Adipocyte (in vitro differentiated cells): ENCODE results near the gene IL12B.
"Not testable (repeated sequence)": the region's sequence is repeated elsewhere in the genome, so short reads cannot be mapped to it uniquely, and the experiment has no call there.

Experiments
- DNase-seq: peaks from one replicate; pipeline ENCODE4 v3.0.0-alpha.2; 2015; ENCODE audit warnings: low read depth
- H3K27me3 ChIP-seq: replicated peaks from 2 replicates; pipeline ENCODE4 v1.7.0; 2013; ENCODE audit warnings: mild to moderate bottlenecking, low read length, moderate library complexity; ENCODE audit not compliant: control insufficient read depth, insufficient read depth
- H3K36me3 ChIP-seq: 2 replicates; pipeline ENCODE4 v1.7.0; 2013; ENCODE audit warnings: low read length, mild to moderate bottlenecking, moderate library complexity; ENCODE audit not compliant: control insufficient read depth, insufficient read depth, severe bottlenecking
- H3K4me1 ChIP-seq: 2 replicates; pipeline ENCODE4 v1.7.0; 2013; ENCODE audit warnings: mild to moderate bottlenecking, low read length, moderate library complexity; ENCODE audit not compliant: control insufficient read depth, insufficient read depth
- H3K4me3 ChIP-seq: 2 replicates; pipeline ENCODE4 v1.7.0; 2013; ENCODE audit warnings: mild to moderate bottlenecking, low read length, moderate library complexity
- H3K9ac ChIP-seq: 2 replicates; pipeline ENCODE4 v1.7.0; 2013; ENCODE audit warnings: mild to moderate bottlenecking, low read length, moderate library complexity
- H3K9me3 ChIP-seq: 2 replicates; pipeline ENCODE4 v1.7.0; 2013; ENCODE audit warnings: mild to moderate bottlenecking, low read length, moderate library complexity; ENCODE audit not compliant: control insufficient read depth

The IL12B gene

GRCh38 chr5:159273923-159274322 is 56.4 kb downstream of the IL12B start:
- no peak overlapping the region for H3K4me3 ChIP-seq
- peaks cover 3% of the 10 kb centered on the region for H3K4me1 ChIP-seq
- DNase-seq = no peak
- H3K36me3 ChIP-seq = peaks cover 91% of the 10 kb centered on the region
- H3K27me3 ChIP-seq = no peaks in the 10 kb centered on the region
- H3K9me3 ChIP-seq = no peaks in the 10 kb centered on the region
- H3K9ac ChIP-seq = no peak overlapping the region

- peaks cover 4% of the 10 kb centered on the region for H3K4me1 ChIP-seq
- H3K9me3 ChIP-seq = no peaks in the 10 kb centered on the region
- no peak overlapping the region for H3K9ac ChIP-seq
- no peak overlapping the region for H3K4me3 ChIP-seq
- H3K36me3 ChIP-seq = peaks cover 57% of the 10 kb centered on the region
- DNase-seq = no peak
- H3K27me3 ChIP-seq = no peaks in the 10 kb centered on the region
Observed at GRCh38 chr5:159269723-159270122, 60.6 kb downstream of the IL12B start.

GRCh38 chr5:159266764-159267163 is 63.5 kb downstream of the IL12B start:
- H3K9ac ChIP-seq, H3K4me3 ChIP-seq, DNase-seq, H3K27me3 ChIP-seq, H3K9me3 ChIP-seq: not testable (repeated sequence)
- peaks cover 28% of the 10 kb centered on the region for H3K36me3 ChIP-seq
- H3K4me1 ChIP-seq = peaks cover 16% of the 10 kb centered on the region
